Smooth muscle cell (in vitro differentiated cells): ENCODE data around the gene GDNF. TPM values are rescaled to one million over a fixed set of nuclear protein-coding genes. Genes with fewer than 3 reads are reported as not detected.

ENCODE experiments used
- DNase-seq: peaks from one replicate; lab custom pipeline; 2025; ENCODE audit not compliant: unreplicated experiment; lab: John Stamatoyannopoulos, UW
- H2AFZ ChIP-seq: fragments of 200-600 bp; sonication (generic); 2 replicates; pipeline ENCODE4 v1.6.0; 2016; ENCODE audit warnings: antibody characterized with exemption, low read depth, mild to moderate bottlenecking
- H3F3A ChIP-seq: fragments of 200-600 bp; sonication (generic); 2 replicates; pipeline ENCODE4 v1.6.0; 2017; ENCODE audit warnings: antibody characterized with exemption, low read depth
- H3K27ac ChIP-seq: fragments of 200-600 bp; sonication (generic); 2 replicates; pipeline ENCODE4 v1.5.1; 2016; ENCODE audit warnings: low read depth, mild to moderate bottlenecking
- H3K27me3 ChIP-seq: fragments of 200-600 bp; sonication (generic); 2 replicates; pipeline ENCODE4 v1.6.1; 2016; ENCODE audit warnings: low read depth, mild to moderate bottlenecking
- H3K36me3 ChIP-seq: fragments of 200-600 bp; sonication (generic); 2 replicates; pipeline ENCODE4 v1.5.1; 2016; ENCODE audit warnings: low read depth
- H3K4me1 ChIP-seq: fragments of 200-600 bp; sonication (generic); 2 replicates; pipeline ENCODE4 v1.5.1; 2016; ENCODE audit warnings: low read depth
- H3K4me2 ChIP-seq: fragments of 200-600 bp; sonication (generic); 2 replicates; pipeline ENCODE4 v1.6.0; 2016; ENCODE audit warnings: mild to moderate bottlenecking
- H3K4me3 ChIP-seq: fragments of 200-600 bp; sonication (generic); 2 replicates; pipeline ENCODE4 v1.5.1; 2016; ENCODE audit warnings: mild to moderate bottlenecking
- H3K79me2 ChIP-seq: fragments of 200-600 bp; sonication (generic); 2 replicates; pipeline ENCODE4 v1.6.0; 2016; ENCODE audit warnings: low read depth, mild to moderate bottlenecking
- H3K9ac ChIP-seq: fragments of 200-600 bp; sonication (generic); 2 replicates; pipeline ENCODE4 v1.6.0; 2016; ENCODE audit warnings: low read depth
- H3K9me3 ChIP-seq: fragments of 200-600 bp; sonication (generic); replicated peaks from 2 replicates; pipeline ENCODE4 v1.5.1; 2016; ENCODE audit warnings: low read depth
- H4K20me1 ChIP-seq: fragments of 200-600 bp; sonication (generic); 2 replicates; pipeline ENCODE4 v1.6.0; 2016; ENCODE audit warnings: low read depth
- WGBS: methylation state at CpG from one replicate; pipeline ENCODE4 v1.1.7; 2016; ENCODE audit warnings: low lambda C conversion rate; 5-methylcytosine and 5-hydroxymethylcytosine counted together
- polyA plus RNA-seq: library from polyadenylated mRNA; unstranded; fragments of >200 nt; fragmentation: Nextera tagmentation; extraction: Ambion mirVana; gene quantifications from 2 replicates; pipeline ENCODE4 v1.2.1, GENCODE V29; 2016
- total RNA-seq: library from RNA; depleted of rRNA; stranded (reverse); fragments of >200 nt; gene quantifications from 2 replicates; pipeline ENCODE4 v1.2.3, GENCODE V29; 2014
- TF ChIP-seq, protein P1 (sequence below): fragments of 200-600 bp; sonication (generic); IDR thresholded peaks from 2 replicates; pipeline ENCODE4 v1.5.1; 2017; ENCODE audit warnings: borderline replicate concordance, mild to moderate bottlenecking, antibody characterized with exemption; ENCODE audit not compliant: insufficient read depth, poor library complexity, severe bottlenecking

GDNF gene
- total and polyA plus RNA-seq, 2 experiments from 2014 or later: 12.9 to 18.8 TPM

DNA sequence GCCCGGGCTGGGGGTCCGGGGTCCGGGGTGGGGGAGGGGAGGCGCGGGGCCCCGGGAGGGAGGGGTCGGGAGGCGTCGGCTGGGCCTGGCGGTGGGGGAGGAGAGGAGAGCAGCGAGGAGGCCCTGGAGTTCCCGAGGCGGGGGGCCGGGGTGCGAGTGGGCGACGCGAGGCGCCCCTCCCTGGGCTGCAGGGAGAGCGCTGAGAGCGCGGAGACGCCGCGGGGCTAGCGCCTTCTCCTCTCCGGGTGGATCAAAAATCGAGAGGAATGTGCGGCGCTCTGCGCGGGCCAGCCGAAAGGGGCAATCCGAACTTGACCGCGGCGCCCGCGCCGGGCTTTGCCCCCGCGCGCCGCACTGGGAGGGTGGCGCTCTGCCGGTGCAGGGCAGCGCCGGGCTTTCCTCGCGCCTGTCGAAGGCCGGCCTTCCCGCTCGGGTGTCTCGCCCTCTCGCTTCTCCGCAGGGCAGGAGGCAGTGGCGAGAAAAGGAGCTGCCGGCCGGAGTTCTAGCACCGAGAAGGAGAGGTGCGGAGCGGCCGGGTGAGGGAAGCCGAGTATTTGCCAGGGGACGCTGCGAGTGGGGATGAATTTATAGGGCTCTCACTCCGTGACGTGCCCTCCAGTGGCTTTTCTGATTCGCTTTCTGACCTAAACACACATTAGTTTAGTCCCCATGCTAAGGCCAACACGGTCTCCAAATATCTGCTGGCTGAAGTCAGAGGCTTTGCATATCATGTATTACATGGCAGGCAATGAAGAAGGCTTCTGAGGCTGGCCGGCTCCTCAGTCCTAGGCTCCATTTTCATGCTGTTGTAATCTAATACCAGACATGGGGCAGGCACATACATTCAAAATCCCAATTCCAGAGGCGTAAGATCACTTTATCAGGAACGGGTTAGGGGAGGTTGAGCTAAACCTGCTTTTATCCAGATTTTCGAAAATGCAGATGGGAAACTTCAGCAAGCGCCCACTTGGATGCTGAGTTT, 503 bp upstream of the GDNF start:
- peak; percentile 42 for DNase-seq
- Histone ChIP-seq H3K9ac (peak overlapping the region; percentile 73), H3K4me1 (peaks cover 6% of the 10 kb centered on the region), H3K79me2 (peaks cover 48% of the 10 kb centered on the region), H3K9me3 (no peaks in the 10 kb centered on the region), H3K27me3 (no peaks in the 10 kb centered on the region), H2AFZ (peak overlapping the region; percentile 25), H3K4me3 (peak overlapping the region; percentile 80), H3F3A (peaks cover 6% of the 10 kb centered on the region), H3K4me2 (peak overlapping the region; percentile 98), H4K20me1 (peaks cover 47% of the 10 kb centered on the region), H3K27ac (peak overlapping the region; percentile 61), H3K36me3 (no peaks in the 10 kb centered on the region)
- 7% methylated on average over 55 of the region's 76 CpGs for WGBS
- TF ChIP-seq, protein P1, sequence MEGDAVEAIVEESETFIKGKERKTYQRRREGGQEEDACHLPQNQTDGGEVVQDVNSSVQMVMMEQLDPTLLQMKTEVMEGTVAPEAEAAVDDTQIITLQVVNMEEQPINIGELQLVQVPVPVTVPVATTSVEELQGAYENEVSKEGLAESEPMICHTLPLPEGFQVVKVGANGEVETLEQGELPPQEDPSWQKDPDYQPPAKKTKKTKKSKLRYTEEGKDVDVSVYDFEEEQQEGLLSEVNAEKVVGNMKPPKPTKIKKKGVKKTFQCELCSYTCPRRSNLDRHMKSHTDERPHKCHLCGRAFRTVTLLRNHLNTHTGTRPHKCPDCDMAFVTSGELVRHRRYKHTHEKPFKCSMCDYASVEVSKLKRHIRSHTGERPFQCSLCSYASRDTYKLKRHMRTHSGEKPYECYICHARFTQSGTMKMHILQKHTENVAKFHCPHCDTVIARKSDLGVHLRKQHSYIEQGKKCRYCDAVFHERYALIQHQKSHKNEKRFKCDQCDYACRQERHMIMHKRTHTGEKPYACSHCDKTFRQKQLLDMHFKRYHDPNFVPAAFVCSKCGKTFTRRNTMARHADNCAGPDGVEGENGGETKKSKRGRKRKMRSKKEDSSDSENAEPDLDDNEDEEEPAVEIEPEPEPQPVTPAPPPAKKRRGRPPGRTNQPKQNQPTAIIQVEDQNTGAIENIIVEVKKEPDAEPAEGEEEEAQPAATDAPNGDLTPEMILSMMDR: no peak

DNA sequence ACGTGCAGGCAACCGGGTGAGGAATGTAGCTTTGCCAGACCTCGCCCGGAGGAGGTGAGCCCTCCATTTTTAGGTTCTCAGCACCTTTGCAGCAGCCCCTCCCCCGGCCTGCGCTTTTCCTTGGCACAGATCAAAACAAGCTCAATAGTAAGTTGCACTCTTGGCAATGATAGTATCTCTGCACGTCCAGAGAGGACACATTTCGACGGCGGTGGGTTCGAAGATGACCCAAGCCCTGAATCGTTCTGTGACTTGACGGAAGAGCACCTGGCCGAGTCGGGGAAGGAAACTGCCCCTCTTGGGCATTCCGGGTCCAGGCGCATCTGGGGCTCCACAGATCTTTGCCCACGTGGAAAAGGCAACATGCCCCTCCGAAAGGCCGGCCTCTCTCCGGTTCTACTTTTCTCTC, 904 bp downstream of the GDNF start:
- Histone ChIP-seq H2AFZ (no peak overlapping the region), H3K4me3 (peak overlapping the region; percentile 80), H3K9ac (peak overlapping the region; percentile 73), H4K20me1 (peaks cover 61% of the 10 kb centered on the region), H3F3A (peaks cover 6% of the 10 kb centered on the region), H3K27ac (no peak overlapping the region), H3K4me2 (peak overlapping the region; percentile 98), H3K27me3 (no peaks in the 10 kb centered on the region), H3K79me2 (peaks cover 52% of the 10 kb centered on the region), H3K9me3 (no peaks in the 10 kb centered on the region), H3K36me3 (no peaks in the 10 kb centered on the region), H3K4me1 (peaks cover 6% of the 10 kb centered on the region)
- 11% methylated on average over 21 of the region's 21 CpGs for WGBS
- no peak for DNase-seq
- TF ChIP-seq, protein P1: no peak

DNA sequence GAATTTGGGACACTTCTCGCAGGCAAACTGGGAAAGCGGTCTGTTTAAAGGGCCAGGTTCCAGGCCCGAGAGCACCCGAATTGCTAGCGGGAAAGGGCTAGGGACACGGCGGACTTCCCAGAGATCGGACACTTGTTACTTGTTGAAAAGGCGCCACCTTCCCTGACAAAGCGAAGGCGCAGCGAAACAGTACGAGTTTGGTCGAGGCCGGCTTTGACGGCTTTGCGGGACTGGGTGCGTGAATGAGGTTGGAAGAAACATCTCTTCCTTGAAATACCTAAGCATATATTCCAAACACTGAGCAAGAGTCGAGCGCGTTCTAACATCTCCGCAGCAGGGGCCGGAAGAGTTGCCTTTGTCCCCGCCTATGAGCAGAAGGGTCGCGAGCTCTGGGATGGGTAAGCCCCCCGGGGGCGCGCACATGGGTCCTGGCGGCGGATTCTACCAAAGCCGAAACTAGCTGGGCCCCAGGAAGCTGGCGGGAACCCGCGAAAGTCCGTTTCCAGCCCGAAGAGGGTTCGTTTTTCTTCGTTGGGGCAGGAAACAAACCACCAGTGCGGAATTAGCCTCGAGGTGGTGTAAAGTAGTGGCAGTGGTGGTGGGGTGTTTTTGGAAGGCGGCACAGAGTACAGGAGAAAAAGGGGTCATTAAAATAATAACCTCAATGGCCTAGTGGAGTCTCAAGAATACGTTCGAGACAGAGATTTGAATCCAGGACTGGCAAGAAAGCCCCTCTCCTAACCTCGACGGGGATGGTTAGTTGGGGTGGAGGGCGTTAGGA, 1.5 kb downstream of the GDNF start:
- Histone ChIP-seq H3K4me1 (peaks cover 8% of the 10 kb centered on the region), H3K4me3 (peak overlapping the region; percentile 80), H3K36me3 (no peaks in the 10 kb centered on the region), H2AFZ (no peak overlapping the region), H4K20me1 (peaks cover 67% of the 10 kb centered on the region), H3K9ac (peak overlapping the region; percentile 73), H3K4me2 (peak overlapping the region; percentile 98), H3K27ac (peak overlapping the region; percentile 18), H3K27me3 (no peaks in the 10 kb centered on the region), H3K79me2 (peaks cover 54% of the 10 kb centered on the region), H3K9me3 (no peaks in the 10 kb centered on the region), H3F3A (peaks cover 6% of the 10 kb centered on the region)
- TF ChIP-seq, protein P1: no peak
- 4% methylated on average over 47 of the region's 47 CpGs for WGBS
- DNase-seq: no peak
